ENCODE data around the gene RANGAP1. TPM values are rescaled to one million over a fixed set of nuclear protein-coding genes. Genes with fewer than 3 reads are reported as not detected.

The RANGAP1 gene
- total RNA-seq, 1 donor from 2014 or later = 49.7 TPM

DNA sequence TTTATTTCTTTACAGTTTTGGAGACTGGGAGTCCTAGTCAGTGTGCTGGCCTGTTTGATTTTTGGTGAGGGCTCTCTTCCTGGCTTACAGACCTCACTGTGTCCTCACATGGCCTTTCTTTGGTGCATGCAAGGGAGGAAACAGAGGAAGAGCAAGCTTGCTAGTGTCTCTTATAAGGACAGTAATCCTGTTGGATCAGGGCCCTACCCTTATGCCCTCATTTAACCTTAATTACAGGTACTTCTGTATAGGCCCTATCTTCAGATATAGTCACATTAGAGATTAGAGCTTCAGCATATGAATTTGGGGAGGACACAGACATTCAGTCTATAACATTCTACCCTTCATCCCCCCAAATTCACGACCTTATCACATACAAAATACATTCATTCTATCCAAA lies 29.6 kb upstream of the RANGAP1 start:
- peaks cover 7% of the 10 kb centered on the region for H3K4me1 Mint-ChIP-seq (ENCODE audit: unreplicated experiment)
- H3K27me3 Mint-ChIP-seq (ENCODE audit: unreplicated experiment) = no peaks in the 10 kb centered on the region
- TF ChIP-seq, protein P1, sequence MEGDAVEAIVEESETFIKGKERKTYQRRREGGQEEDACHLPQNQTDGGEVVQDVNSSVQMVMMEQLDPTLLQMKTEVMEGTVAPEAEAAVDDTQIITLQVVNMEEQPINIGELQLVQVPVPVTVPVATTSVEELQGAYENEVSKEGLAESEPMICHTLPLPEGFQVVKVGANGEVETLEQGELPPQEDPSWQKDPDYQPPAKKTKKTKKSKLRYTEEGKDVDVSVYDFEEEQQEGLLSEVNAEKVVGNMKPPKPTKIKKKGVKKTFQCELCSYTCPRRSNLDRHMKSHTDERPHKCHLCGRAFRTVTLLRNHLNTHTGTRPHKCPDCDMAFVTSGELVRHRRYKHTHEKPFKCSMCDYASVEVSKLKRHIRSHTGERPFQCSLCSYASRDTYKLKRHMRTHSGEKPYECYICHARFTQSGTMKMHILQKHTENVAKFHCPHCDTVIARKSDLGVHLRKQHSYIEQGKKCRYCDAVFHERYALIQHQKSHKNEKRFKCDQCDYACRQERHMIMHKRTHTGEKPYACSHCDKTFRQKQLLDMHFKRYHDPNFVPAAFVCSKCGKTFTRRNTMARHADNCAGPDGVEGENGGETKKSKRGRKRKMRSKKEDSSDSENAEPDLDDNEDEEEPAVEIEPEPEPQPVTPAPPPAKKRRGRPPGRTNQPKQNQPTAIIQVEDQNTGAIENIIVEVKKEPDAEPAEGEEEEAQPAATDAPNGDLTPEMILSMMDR (IDR thresholded peaks at IDR 0.05) = no peak
- no peak for DNase-seq (ENCODE audit: extremely low spot score, unreplicated experiment)
- H3K36me3 Mint-ChIP-seq (ENCODE audit: unreplicated experiment) = peaks cover 7% of the 10 kb centered on the region
- H3K27ac Mint-ChIP-seq (ENCODE audit: unreplicated experiment) = no peak overlapping the region
- H3K9me3 Mint-ChIP-seq (ENCODE audit: unreplicated experiment) = no peaks in the 10 kb centered on the region
- no peak overlapping the region for H3K4me3 Mint-ChIP-seq (ENCODE audit: unreplicated experiment)

DNA sequence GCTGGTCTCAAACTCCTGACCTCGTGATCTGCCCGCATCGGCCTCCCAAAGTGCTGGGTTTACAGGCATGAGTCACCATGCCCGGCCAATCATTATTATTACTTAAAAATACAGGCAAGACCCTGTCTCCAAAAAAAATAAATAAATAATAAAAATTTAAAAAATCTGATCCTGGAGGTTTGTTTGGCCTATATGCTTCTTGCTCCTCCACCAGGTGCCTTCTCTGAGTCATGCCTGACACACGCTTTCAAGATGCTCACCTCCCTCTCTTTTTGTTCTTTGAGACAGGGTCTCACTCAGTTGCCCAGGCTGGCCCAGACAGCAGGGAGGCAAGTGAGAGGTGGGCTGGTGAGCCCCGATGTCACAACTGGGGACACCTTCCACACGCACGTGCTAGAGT lies 28.8 kb upstream of the RANGAP1 start:
- TF ChIP-seq, protein P1 (IDR thresholded peaks at IDR 0.05) = no peak
- Mint-ChIP-seq H3K27ac (ENCODE audit: unreplicated experiment) (no peak overlapping the region), H3K27me3 (ENCODE audit: unreplicated experiment) (no peaks in the 10 kb centered on the region), H3K4me1 (ENCODE audit: unreplicated experiment) (peaks cover 7% of the 10 kb centered on the region), H3K4me3 (ENCODE audit: unreplicated experiment) (no peak overlapping the region), H3K36me3 (ENCODE audit: unreplicated experiment) (peaks cover 5% of the 10 kb centered on the region), H3K9me3 (ENCODE audit: unreplicated experiment) (no peaks in the 10 kb centered on the region)
- DNase-seq (ENCODE audit: extremely low spot score, unreplicated experiment) = no peak

DNA sequence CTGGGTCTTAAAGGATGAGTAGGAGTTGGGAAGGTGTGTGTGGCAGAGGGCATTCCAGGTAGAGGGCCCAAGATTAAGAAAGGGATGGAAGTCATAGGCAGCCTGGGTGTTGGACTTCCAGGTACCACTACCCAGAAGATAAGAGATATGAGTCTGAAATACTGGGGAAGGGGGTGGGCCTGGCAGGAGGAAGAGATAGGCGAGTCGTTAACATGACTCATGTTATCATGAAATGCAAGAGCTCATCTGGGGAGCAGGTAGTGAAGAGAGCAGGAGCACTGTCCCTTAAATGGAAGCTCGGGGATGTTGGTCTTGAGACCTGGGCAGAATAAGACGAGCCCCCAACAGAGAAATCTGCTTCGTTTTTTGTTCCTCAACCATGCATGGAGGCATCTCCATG lies 25.5 kb upstream of the RANGAP1 start:
- H3K4me1 Mint-ChIP-seq (ENCODE audit: unreplicated experiment) = peaks cover 24% of the 10 kb centered on the region
- H3K36me3 Mint-ChIP-seq (ENCODE audit: unreplicated experiment) = peaks cover 2% of the 10 kb centered on the region
- no peak overlapping the region for H3K4me3 Mint-ChIP-seq (ENCODE audit: unreplicated experiment)
- TF ChIP-seq, protein P1 (IDR thresholded peaks at IDR 0.05) = no peak
- H3K27me3 Mint-ChIP-seq (ENCODE audit: unreplicated experiment) = no peaks in the 10 kb centered on the region
- no peak for DNase-seq (ENCODE audit: extremely low spot score, unreplicated experiment)
- H3K9me3 Mint-ChIP-seq (ENCODE audit: unreplicated experiment) = no peaks in the 10 kb centered on the region
- H3K27ac Mint-ChIP-seq (ENCODE audit: unreplicated experiment) = no peak overlapping the region

DNA sequence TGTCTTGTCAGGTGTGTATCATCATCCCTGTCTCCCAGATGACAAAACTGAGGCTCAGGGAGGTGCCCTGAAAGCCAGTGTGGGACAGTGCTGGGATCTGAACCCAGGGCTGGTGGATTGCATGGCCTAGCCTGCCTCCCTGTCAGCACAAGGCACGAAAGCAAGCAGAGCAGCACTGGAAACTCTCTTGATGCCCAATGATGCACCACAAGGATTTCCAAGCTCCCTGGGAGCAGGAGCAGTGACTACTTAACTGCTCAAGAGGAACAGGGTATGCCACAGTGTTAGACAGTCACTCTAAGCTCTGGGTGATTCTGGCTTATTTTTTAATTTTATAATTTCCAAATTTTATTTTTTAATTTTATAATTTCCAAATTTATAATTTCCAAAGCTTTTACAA lies 24.3 kb upstream of the RANGAP1 start:
- no peaks in the 10 kb centered on the region for H3K9me3 Mint-ChIP-seq (ENCODE audit: unreplicated experiment)
- peaks cover 2% of the 10 kb centered on the region for H3K36me3 Mint-ChIP-seq (ENCODE audit: unreplicated experiment)
- H3K27me3 Mint-ChIP-seq (ENCODE audit: unreplicated experiment) = no peaks in the 10 kb centered on the region
- H3K4me3 Mint-ChIP-seq (ENCODE audit: unreplicated experiment) = no peak overlapping the region
- H3K4me1 Mint-ChIP-seq (ENCODE audit: unreplicated experiment) = peaks cover 33% of the 10 kb centered on the region
- no peak for DNase-seq (ENCODE audit: extremely low spot score, unreplicated experiment)
- TF ChIP-seq, protein P1 (IDR thresholded peaks at IDR 0.05) = no peak
- no peak overlapping the region for H3K27ac Mint-ChIP-seq (ENCODE audit: unreplicated experiment)

DNA sequence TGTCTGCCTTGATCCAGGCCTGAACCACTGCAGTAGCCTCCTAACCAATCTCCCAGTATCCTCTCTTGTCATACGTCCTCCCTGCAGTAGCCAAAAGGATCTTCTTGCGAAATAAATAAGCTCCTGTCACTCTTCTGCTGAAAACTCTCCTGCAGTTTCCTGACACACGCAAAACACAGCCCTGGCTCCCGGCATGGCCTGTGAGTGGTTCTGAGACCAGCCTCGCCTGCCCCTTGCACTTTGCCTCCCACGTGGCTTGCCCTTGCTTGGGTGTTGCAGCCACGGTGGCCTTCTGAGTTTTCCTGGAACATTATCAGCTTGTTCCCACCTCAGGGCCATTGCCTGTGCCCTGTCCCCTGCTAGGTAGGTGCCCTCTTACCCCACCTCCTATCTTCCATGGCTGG lies 22.6 kb upstream of the RANGAP1 start:
- Mint-ChIP-seq H3K4me3 (ENCODE audit: unreplicated experiment) (no peak overlapping the region), H3K27me3 (ENCODE audit: unreplicated experiment) (no peaks in the 10 kb centered on the region), H3K27ac (ENCODE audit: unreplicated experiment) (peak overlapping the region; percentile 91), H3K4me1 (ENCODE audit: unreplicated experiment) (peaks cover 36% of the 10 kb centered on the region), H3K9me3 (ENCODE audit: unreplicated experiment) (no peaks in the 10 kb centered on the region), H3K36me3 (ENCODE audit: unreplicated experiment) (no peaks in the 10 kb centered on the region)
- DNase-seq (ENCODE audit: extremely low spot score, unreplicated experiment) = no peak
- TF ChIP-seq, protein P1 (IDR thresholded peaks at IDR 0.05) = no peak
